Natural killer cell (primary cell): ENCODE results near the gene CCDC33. TPM values are rescaled to one million over a fixed set of nuclear protein-coding genes. Genes with fewer than 3 reads are reported as not detected.

Experiments used
- ATAC-seq, 3 donors: fragments of 150-1000 bp in 2 of 3; fragments of 200-7000 bp in 1 of 3; cut with Tn5 transposase; 1 replicate in 1 of 3; 2 replicates in 2 of 3; pipeline ENCODE4 v1.10.0; 2021; ENCODE audit warnings: mild to moderate bottlenecking in 2 of 3, moderate library complexity in 2 of 3
- DNase-seq, 2 donors: peaks; one replicate each; pipeline versions ENCODE4 v3.0.0 to v3.0.0-alpha.2; 2013 to 2021; ENCODE audit warnings: mixed read lengths in 1 of 2
- H3K27ac ChIP-seq: one replicate; pipeline ENCODE4 v1.5.1; 2013; ENCODE audit warnings: mild to moderate bottlenecking, low read length
- H3K27me3 ChIP-seq: one replicate; pipeline ENCODE4 v1.6.1; 2013; ENCODE audit warnings: low read length; ENCODE audit not compliant: control insufficient read depth, insufficient read depth
- H3K36me3 ChIP-seq: one replicate; pipeline ENCODE4 v1.6.1; 2013; ENCODE audit warnings: low read length; ENCODE audit not compliant: control insufficient read depth, insufficient read depth
- H3K4me1 ChIP-seq: one replicate; pipeline ENCODE4 v1.6.1; 2013; ENCODE audit warnings: low read length; ENCODE audit not compliant: control insufficient read depth, insufficient read depth
- H3K4me3 ChIP-seq: one replicate; pipeline ENCODE4 v1.5.1; 2013; ENCODE audit warnings: low read length
- H3K9me3 ChIP-seq: one replicate; pipeline ENCODE4 v1.6.1; 2013; ENCODE audit warnings: low read length; ENCODE audit not compliant: control insufficient read depth, insufficient read depth
- H3K27ac Mint-ChIP-seq, 2 donors: one replicate each; pipeline ENCODE4 v1.8.0; 2022; ENCODE audit warnings: mild to moderate bottlenecking in 2 of 2, mixed read lengths in 2 of 2, moderate library complexity in 1 of 2
- H3K27me3 Mint-ChIP-seq, 2 donors: one replicate each; pipeline ENCODE4 v1.8.0; 2022; ENCODE audit warnings: low read depth in 2 of 2, mixed read lengths in 2 of 2
- H3K36me3 Mint-ChIP-seq: one replicate; pipeline ENCODE4 v1.8.0; 2022; ENCODE audit warnings: mixed read lengths
- H3K4me1 Mint-ChIP-seq, 2 donors: one replicate each; pipeline ENCODE4 v1.8.0; 2022; ENCODE audit warnings: mixed read lengths in 2 of 2
- H3K4me3 Mint-ChIP-seq: one replicate; pipeline ENCODE4 v1.8.0; 2022; ENCODE audit warnings: mild to moderate bottlenecking, moderate library complexity, mixed read lengths
- H3K9me3 Mint-ChIP-seq, 2 donors: one replicate each; pipeline ENCODE4 v1.8.0; 2022; ENCODE audit warnings: mixed read lengths in 2 of 2
- whole genome bisulfite sequencing: methylation state at CpG from one replicate; pipeline ENCODE4 v1.1.7; 2013; ENCODE audit warnings: missing lambda C conversion rate; ENCODE audit not compliant: insufficient coverage; 5-methylcytosine and 5-hydroxymethylcytosine counted together
- intact Hi-C: fragments of 100-400 bp; cut with micrococcal nuclease; formaldehyde crosslinking; loops from one replicate; pipeline ENCODE4 v1.14.2; 2022
- total RNA-seq, 4 donors: library from RNA; stranded (reverse); fragments of 120-200 nt in 1 of 4; gene quantifications; one replicate each; pipeline versions ENCODE4 v1.2.3 to v1.2.4, GENCODE V29; 2013 to 2022
- TF ChIP-seq, protein P1 (sequence below): fragments of 200-600 bp; IDR thresholded peaks from one replicate; pipeline ENCODE4 v1.8.0; 2022; ENCODE audit warnings: antibody characterized with exemption

CCDC33 gene
- total RNA-seq, 3 donors from 2014 or later (not counting 1 experiment from before 2014, with no cell fraction given): not detected

DNA sequence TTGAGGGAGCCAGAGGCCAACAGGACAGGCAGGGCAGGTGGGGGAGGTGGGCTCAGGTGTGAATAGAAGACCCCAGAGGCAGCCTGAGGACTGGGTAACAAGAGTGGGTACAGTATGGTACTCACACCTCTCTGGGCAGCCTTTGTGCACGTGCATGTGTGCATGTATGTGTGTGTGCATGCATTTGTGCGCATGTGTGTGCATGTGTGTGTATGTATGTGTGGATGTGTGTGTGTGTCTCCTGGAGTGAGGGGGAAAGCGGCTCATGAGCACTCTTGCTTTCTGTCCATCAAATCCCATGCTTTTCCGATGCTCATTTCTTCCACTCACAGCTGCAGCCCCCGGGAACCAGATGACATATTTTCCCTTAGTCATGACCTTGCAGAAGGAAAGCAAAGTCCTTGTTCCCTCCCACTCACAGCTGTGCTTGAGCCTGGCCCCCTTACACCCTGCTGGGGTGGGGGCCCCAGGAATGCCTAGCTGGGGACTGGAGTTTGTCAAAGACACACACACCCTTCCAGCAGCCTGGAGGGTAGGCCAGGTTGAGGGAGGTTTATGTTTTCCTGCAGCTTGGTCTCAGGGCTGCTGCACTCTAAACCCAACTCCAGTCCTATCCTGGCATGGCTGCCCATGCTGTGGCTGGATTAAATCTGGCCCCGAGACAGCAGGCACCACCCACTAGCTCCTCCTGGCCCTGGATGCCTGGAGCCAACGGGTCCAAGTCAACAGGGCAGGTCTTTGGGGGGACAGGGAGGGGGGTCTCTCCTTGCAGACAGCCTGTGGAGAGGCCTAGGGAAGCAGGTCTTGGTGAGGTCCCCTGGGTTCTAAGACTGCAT is 22.5 kb downstream of the CCDC33 start:
- Histone ChIP-seq H3K4me1 (no peaks in the 10 kb centered on the region), H3K27ac (no peak overlapping the region), H3K27me3 (no peaks in the 10 kb centered on the region), H3K36me3 (no peaks in the 10 kb centered on the region), H3K9me3 (no peaks in the 10 kb centered on the region), H3K4me3 (no peak overlapping the region)
- WGBS: 68% methylated on average over 6 of the region's 7 CpGs
- no peak overlapping the region for H3K27ac Mint-ChIP-seq
- TF ChIP-seq, protein P1, sequence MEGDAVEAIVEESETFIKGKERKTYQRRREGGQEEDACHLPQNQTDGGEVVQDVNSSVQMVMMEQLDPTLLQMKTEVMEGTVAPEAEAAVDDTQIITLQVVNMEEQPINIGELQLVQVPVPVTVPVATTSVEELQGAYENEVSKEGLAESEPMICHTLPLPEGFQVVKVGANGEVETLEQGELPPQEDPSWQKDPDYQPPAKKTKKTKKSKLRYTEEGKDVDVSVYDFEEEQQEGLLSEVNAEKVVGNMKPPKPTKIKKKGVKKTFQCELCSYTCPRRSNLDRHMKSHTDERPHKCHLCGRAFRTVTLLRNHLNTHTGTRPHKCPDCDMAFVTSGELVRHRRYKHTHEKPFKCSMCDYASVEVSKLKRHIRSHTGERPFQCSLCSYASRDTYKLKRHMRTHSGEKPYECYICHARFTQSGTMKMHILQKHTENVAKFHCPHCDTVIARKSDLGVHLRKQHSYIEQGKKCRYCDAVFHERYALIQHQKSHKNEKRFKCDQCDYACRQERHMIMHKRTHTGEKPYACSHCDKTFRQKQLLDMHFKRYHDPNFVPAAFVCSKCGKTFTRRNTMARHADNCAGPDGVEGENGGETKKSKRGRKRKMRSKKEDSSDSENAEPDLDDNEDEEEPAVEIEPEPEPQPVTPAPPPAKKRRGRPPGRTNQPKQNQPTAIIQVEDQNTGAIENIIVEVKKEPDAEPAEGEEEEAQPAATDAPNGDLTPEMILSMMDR: no peak
- no peaks in the 10 kb centered on the region for H3K4me1 Mint-ChIP-seq
- DNase-seq (no peak), ATAC-seq (no peak)
- intact Hi-C loops: no loop called here
- H3K9me3 Mint-ChIP-seq: no peaks in the 10 kb centered on the region
- H3K4me3 Mint-ChIP-seq: no peak overlapping the region
- H3K36me3 Mint-ChIP-seq: no peaks in the 10 kb centered on the region
- H3K27me3 Mint-ChIP-seq: peaks cover 16 to 19% of the 10 kb centered on the region in 2 donors

DNA sequence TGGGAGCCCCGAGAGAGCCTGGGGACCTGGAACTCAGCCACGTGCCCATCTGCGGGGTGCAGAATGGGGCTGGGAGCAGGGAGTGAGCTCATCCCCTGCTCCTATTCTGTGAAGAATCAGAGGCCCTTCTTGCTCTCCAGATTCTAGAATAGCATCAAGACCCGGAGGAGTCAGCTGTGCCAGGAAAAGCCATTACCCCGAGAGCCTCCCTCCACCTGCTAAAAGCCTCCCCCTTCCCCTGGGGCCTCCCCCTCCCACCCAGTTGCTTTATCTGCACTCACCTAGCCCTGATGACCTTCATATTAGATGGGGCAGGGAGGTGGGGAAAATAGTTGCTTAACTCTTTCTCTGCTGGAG is 23.1 kb downstream of the CCDC33 start:
- Mint-ChIP-seq H3K27me3 (peaks cover 19 to 21% of the 10 kb centered on the region in 2 donors), H3K4me3 (no peak overlapping the region), H3K27ac (no peak overlapping the region), H3K4me1 (no peaks in the 10 kb centered on the region), H3K36me3 (no peaks in the 10 kb centered on the region), H3K9me3 (no peaks in the 10 kb centered on the region)
- Histone ChIP-seq H3K9me3 (no peaks in the 10 kb centered on the region), H3K4me1 (no peaks in the 10 kb centered on the region), H3K27ac (no peak overlapping the region), H3K36me3 (no peaks in the 10 kb centered on the region), H3K27me3 (no peaks in the 10 kb centered on the region), H3K4me3 (no peak overlapping the region)
- DNase-seq (no peak), ATAC-seq (no peak)
- TF ChIP-seq, protein P1: no peak
- intact Hi-C loops: no loop called here
- 67% methylated on average over 4 of the region's 5 CpGs for WGBS

DNA sequence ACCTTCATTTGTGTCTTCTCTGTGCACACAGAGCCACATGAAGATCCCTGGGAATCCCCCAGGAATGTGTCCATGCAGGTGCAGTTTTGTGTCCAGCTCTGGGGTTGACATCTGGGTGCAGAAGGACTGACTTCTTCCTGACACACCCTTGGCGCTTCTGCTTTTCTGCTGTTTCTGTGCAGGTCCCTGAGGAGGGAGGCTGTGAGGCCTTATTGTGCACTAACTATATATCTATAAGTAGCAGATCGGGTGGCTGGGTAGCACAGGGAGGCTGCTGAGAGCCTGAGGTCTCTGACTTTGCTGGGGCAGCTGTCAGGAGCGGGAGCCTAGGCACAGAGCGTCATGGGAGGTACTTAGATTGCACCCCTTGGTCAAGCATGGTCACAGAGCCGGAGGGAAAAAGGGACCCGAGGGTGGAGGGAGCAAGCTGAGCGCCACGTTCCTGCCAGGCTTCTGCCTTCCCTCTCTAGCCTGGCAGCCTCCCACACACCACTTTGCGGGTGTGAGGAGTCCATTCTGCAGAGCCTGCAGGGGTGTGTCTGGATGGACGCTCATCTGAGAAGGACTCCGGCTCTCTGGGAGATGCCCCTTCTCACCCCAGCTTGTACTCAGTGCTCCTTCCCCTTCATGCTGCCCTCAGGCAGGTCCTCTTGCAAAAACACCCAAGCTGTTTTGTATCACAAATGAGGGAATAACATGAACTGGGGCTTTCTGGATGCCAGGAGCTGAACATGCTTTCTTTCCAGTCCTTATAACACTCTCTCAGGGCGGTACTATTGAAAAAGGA is 23.9 kb downstream of the CCDC33 start:
- Histone ChIP-seq H3K27me3 (no peaks in the 10 kb centered on the region), H3K4me3 (no peak overlapping the region), H3K4me1 (no peaks in the 10 kb centered on the region), H3K9me3 (no peaks in the 10 kb centered on the region), H3K27ac (no peak overlapping the region), H3K36me3 (no peaks in the 10 kb centered on the region)
- peaks cover 18 to 22% of the 10 kb centered on the region in 2 donors for H3K27me3 Mint-ChIP-seq
- TF ChIP-seq, protein P1: no peak
- no peak for DNase-seq
- no peaks in the 10 kb centered on the region for H3K36me3 Mint-ChIP-seq
- H3K4me1 Mint-ChIP-seq: no peaks in the 10 kb centered on the region
- H3K27ac Mint-ChIP-seq: no peak overlapping the region
- no peak overlapping the region for H3K4me3 Mint-ChIP-seq
- 79% methylated on average over 11 of the region's 12 CpGs for WGBS
- intact Hi-C loops: no loop called here
- H3K9me3 Mint-ChIP-seq: no peaks in the 10 kb centered on the region
- no peak for ATAC-seq
